H9 (cell line): ENCODE measurements around the gene TRIO. TPM values are rescaled to one million over a fixed set of nuclear protein-coding genes. Genes with fewer than 3 reads are reported as not detected.

Experiments
- DNase-seq: peaks from one replicate; pipeline ENCODE4 v3.0.0-alpha.2; 2017
- H2AFZ ChIP-seq: one replicate; pipeline ENCODE4 v1.6.1; 2013; ENCODE audit warnings: mild to moderate bottlenecking, low read length, control low read depth, moderate library complexity
- H2AK5ac ChIP-seq: 2 replicates; pipeline ENCODE4 v1.6.1; 2013; ENCODE audit warnings: low read length, control low read depth, mixed read lengths; ENCODE audit not compliant: insufficient read length
- H2BK120ac ChIP-seq: one replicate; pipeline ENCODE4 v1.6.1; 2013; ENCODE audit warnings: low read depth, mild to moderate bottlenecking, low read length, control low read depth, inconsistent platforms; ENCODE audit not compliant: poor library complexity, severe bottlenecking
- H2BK12ac ChIP-seq: 2 replicates; pipeline ENCODE4 v1.6.1; 2013; ENCODE audit warnings: low read length, control low read depth, mixed read lengths, low read depth; ENCODE audit not compliant: insufficient read length
- H2BK15ac ChIP-seq: 2 replicates; pipeline ENCODE4 v1.6.1; 2013; ENCODE audit warnings: low read depth, low read length, control low read depth
- H2BK20ac ChIP-seq: one replicate; pipeline ENCODE4 v1.6.1; 2013; ENCODE audit warnings: low read depth, mild to moderate bottlenecking, low read length, control low read depth, inconsistent platforms; ENCODE audit not compliant: poor library complexity, severe bottlenecking
- H2BK5ac ChIP-seq: 2 replicates; pipeline ENCODE4 v1.6.1; 2013; ENCODE audit warnings: low read length, control low read depth, mixed read lengths; ENCODE audit not compliant: insufficient read length
- H3K14ac ChIP-seq: 2 replicates; pipeline ENCODE4 v1.6.1; 2013; ENCODE audit warnings: low read length, control low read depth; ENCODE audit not compliant: insufficient read depth
- H3K18ac ChIP-seq: 2 replicates; pipeline ENCODE4 v1.6.1; 2013; ENCODE audit warnings: low read depth, mild to moderate bottlenecking, mixed read lengths, low read length, control low read depth; ENCODE audit not compliant: insufficient read length
- H3K23ac ChIP-seq: 2 replicates; pipeline ENCODE4 v1.6.1; 2013; ENCODE audit warnings: low read length, control low read depth, mixed read lengths, low read depth; ENCODE audit not compliant: insufficient read length
- H3K23me2 ChIP-seq: 2 replicates; pipeline ENCODE4 v1.6.1; 2013; ENCODE audit warnings: low read depth, mild to moderate bottlenecking, mixed read lengths, low read length, control low read depth; ENCODE audit not compliant: insufficient read length, poor library complexity, severe bottlenecking
- H3K27ac ChIP-seq: 2 replicates; pipeline ENCODE4 v1.5.1; 2013; ENCODE audit warnings: low read length, control low read depth, mixed read lengths, low read depth; ENCODE audit not compliant: insufficient read length
- H3K27me3 ChIP-seq: 2 replicates; pipeline ENCODE4 v1.6.1; 2013; ENCODE audit warnings: low read length, control low read depth, inconsistent platforms; ENCODE audit not compliant: insufficient read depth
- H3K4ac ChIP-seq: 2 replicates; pipeline ENCODE4 v1.6.1; 2013; ENCODE audit warnings: low read depth, mild to moderate bottlenecking, control low read depth, inconsistent platforms, low read length, moderate library complexity
- H3K4me1 ChIP-seq: 2 replicates; pipeline ENCODE4 v1.6.1; 2013; ENCODE audit warnings: low read length, control low read depth, inconsistent platforms; ENCODE audit not compliant: insufficient read depth
- H3K4me2 ChIP-seq: 2 replicates; pipeline ENCODE4 v1.6.1; 2013; ENCODE audit warnings: low read length, control low read depth, mixed read lengths; ENCODE audit not compliant: insufficient read length, insufficient read depth
- H3K56ac ChIP-seq: 2 replicates; pipeline ENCODE4 v1.6.1; 2013; ENCODE audit warnings: low read depth, mild to moderate bottlenecking, mixed read lengths, low read length, control low read depth; ENCODE audit not compliant: insufficient read length
- H3K79me1 ChIP-seq: 2 replicates; pipeline ENCODE4 v1.6.1; 2013; ENCODE audit warnings: low read depth, mild to moderate bottlenecking, moderate library complexity, low read length, control low read depth, inconsistent platforms; ENCODE audit not compliant: insufficient read depth, poor library complexity, severe bottlenecking
- H3K79me2 ChIP-seq: 2 replicates; pipeline ENCODE4 v1.6.1; 2013; ENCODE audit warnings: low read length, control low read depth, inconsistent platforms; ENCODE audit not compliant: insufficient read depth
- H3K9ac ChIP-seq: 2 replicates; pipeline ENCODE4 v1.6.1; 2013; ENCODE audit warnings: low read length, control low read depth, mixed read lengths; ENCODE audit not compliant: insufficient read length; ENCODE audit errors: extremely low read depth
- H3K9me3 ChIP-seq: one replicate; pipeline ENCODE4 v1.6.1; 2013; ENCODE audit warnings: low read depth, low read length, inconsistent platforms; ENCODE audit not compliant: control insufficient read depth
- H3T11ph ChIP-seq: one replicate; pipeline ENCODE4 v1.6.1; 2013; ENCODE audit warnings: mild to moderate bottlenecking, low read length, control low read depth, inconsistent platforms
- H4K20me1 ChIP-seq: one replicate; pipeline ENCODE4 v1.6.1; 2013; ENCODE audit not compliant: control insufficient read depth, insufficient read length, insufficient read depth
- H4K5ac ChIP-seq: 2 replicates; pipeline ENCODE4 v1.6.1; 2013; ENCODE audit warnings: low read depth, mild to moderate bottlenecking, mixed read lengths, low read length, control low read depth; ENCODE audit not compliant: insufficient read length
- H4K8ac ChIP-seq: replicated peaks from 2 replicates; pipeline ENCODE4 v1.6.1; 2013; ENCODE audit warnings: low read length, control low read depth, mixed read lengths, low read depth; ENCODE audit not compliant: insufficient read length
- H4K91ac ChIP-seq: 2 replicates; pipeline ENCODE4 v1.6.1; 2013; ENCODE audit warnings: low read depth, mild to moderate bottlenecking, moderate library complexity, mixed read lengths, low read length, control low read depth; ENCODE audit not compliant: insufficient read length
- H3K27ac Mint-ChIP-seq, 3 experiments: 2 replicates in 2 of 3; 3 replicates in 1 of 3; pipeline ENCODE4 v1.8.0; 2020 to 2021; ENCODE audit warnings: mixed read lengths in 3 of 3, mild to moderate bottlenecking in 1 of 3, moderate library complexity in 1 of 3
- H3K27me3 Mint-ChIP-seq: 2 replicates; pipeline ENCODE4 v1.8.0; 2021; ENCODE audit warnings: low read depth, mild to moderate bottlenecking, moderate library complexity, mixed read lengths
- H3K36me3 Mint-ChIP-seq, 3 experiments: 2 replicates in 2 of 3; 3 replicates in 1 of 3; pipeline ENCODE4 v1.8.0; 2020 to 2021; ENCODE audit warnings: low read depth in 3 of 3, mixed read lengths in 3 of 3; ENCODE audit not compliant: insufficient read depth in 1 of 3
- H3K4me1 Mint-ChIP-seq, 2 experiments: 2 replicates each; pipeline ENCODE4 v1.8.0; 2020; ENCODE audit warnings: mixed read lengths in 2 of 2
- H3K4me3 Mint-ChIP-seq, 2 experiments: 2 replicates in 1 of 2; 3 replicates in 1 of 2; pipeline ENCODE4 v1.8.0; 2020 to 2021; ENCODE audit warnings: mild to moderate bottlenecking in 2 of 2, mixed read lengths in 2 of 2, moderate library complexity in 1 of 2
- H3K9me3 Mint-ChIP-seq, 2 experiments: 2 replicates in 1 of 2; 3 replicates in 1 of 2; pipeline ENCODE4 v1.8.0; 2020; ENCODE audit warnings: mild to moderate bottlenecking in 2 of 2, mixed read lengths in 2 of 2, moderate library complexity in 1 of 2
- CTCF ChIP-seq: fragments of 200-600 bp; sonication (generic); conservative IDR thresholded peaks from 3 replicates; pipeline ENCODE4 v1.8.0; 2021; ENCODE audit warnings: antibody characterized with exemption, mild to moderate bottlenecking
- WGBS: extraction: QIAGEN DNeasy Blood & Tissue Kit; methylation state at CpG from one replicate; pipeline ENCODE4 v1.1.7; 2013; ENCODE audit warnings: missing lambda C conversion rate, low lambda C conversion rate, mixed read lengths; ENCODE audit not compliant: insufficient read length; ENCODE audit errors: extremely low coverage; 5-methylcytosine and 5-hydroxymethylcytosine counted together
- total RNA-seq: library from RNA; stranded (reverse); gene quantifications from 2 replicates; pipeline ENCODE4 v1.2.1, GENCODE V29; 2021

TRIO gene
- total RNA-seq, 1 experiment from 2014 or later: 87.8 TPM

GRCh38 chr5:14534773-14535172 lies 391.6 kb downstream of the TRIO start:
- Histone ChIP-seq H3K4me2 (no peak overlapping the region), H4K8ac (no peak overlapping the region), H2BK5ac (no peak overlapping the region), H2BK12ac (no peak overlapping the region), H2BK20ac (no peak overlapping the region), H3K27me3 (no peaks in the 10 kb centered on the region), H2BK120ac (no peak overlapping the region), H3K4me1 (peaks cover 4% of the 10 kb centered on the region; the same call in 1 of the 2 replicates), H3K23ac (no peak overlapping the region), H3T11ph (no peak overlapping the region), H3K9ac (no peak overlapping the region), H3K14ac (no peak overlapping the region), H3K27ac (no peak overlapping the region), H4K20me1 (no peaks in the 10 kb centered on the region), H3K79me2 (no peaks in the 10 kb centered on the region), H4K91ac (no peak overlapping the region), H3K18ac (no peak overlapping the region), H3K4ac (no peak overlapping the region), H2BK15ac (no peak overlapping the region), H2AK5ac (no peak overlapping the region), H3K9me3 (no peaks in the 10 kb centered on the region), H3K79me1 (no peaks in the 10 kb centered on the region), H4K5ac (no peak overlapping the region), H2AFZ (no peak overlapping the region), H3K56ac (no peak overlapping the region), H3K23me2 (no peaks in the 10 kb centered on the region)
- Mint-ChIP-seq H3K4me3 (0 out of 5 replicates have a peak overlapping the region, but pooled peaks of 1 of the 2 experiments have one; percentile 24), H3K36me3 (no peaks in the 10 kb centered on the region; a peak in 1 of 7 replicates), H3K27me3 (no peaks in the 10 kb centered on the region; the same call in 1 of the 2 replicates), H3K9me3 (no peaks in the 10 kb centered on the region; a peak in 1 of 5 replicates), H3K4me1 (peaks cover 8% of the 10 kb centered on the region in 2 experiments), H3K27ac (peak overlapping the region in 2 of 3 experiments; percentile 70 to 81; a peak in 2 of 7 replicates)
- TF ChIP-seq CTCF: no peak
- WGBS: no CpG with 5 or more reads among the region's 7 CpGs
- DNase-seq: no peak
